GM12878 (cell line): Measurements from ENCODE around the gene SNAPC2. TPM values are rescaled to one million over a fixed set of nuclear protein-coding genes. Genes with fewer than 3 reads are reported as not detected.
A peak's percentile ranks its signal among the peaks of the same experiment; 100 is the strongest.

Experiments used
- BHLHE40 ChIP-seq, 2 experiments: fragments of 450-650 bp in 1 of 2; IDR thresholded peaks; 2 replicates each; pipeline ENCODE4 v1.6.1; 2011 to 2017; ENCODE audit warnings: low read depth in 2 of 2, borderline replicate concordance in 1 of 2, improper control_type of control experiment in 1 of 2, low read length in 1 of 2, mild to moderate bottlenecking in 1 of 2
- BRCA1 ChIP-seq: IDR thresholded peaks from 2 replicates; pipeline ENCODE4 v1.6.1; 2011; ENCODE audit warnings: low read depth, low read length, improper control_type of control experiment
- CEBPB ChIP-seq, 2 experiments: fragments of 150-350 bp in 1 of 2; IDR thresholded peaks; 2 replicates each; pipeline ENCODE4 v1.6.1; 2012 to 2014; ENCODE audit warnings: low read depth in 2 of 2, low read length in 2 of 2, borderline replicate concordance in 1 of 2, inconsistent platforms in 1 of 2
- CHD1 ChIP-seq: IDR thresholded peaks from 2 replicates; pipeline ENCODE4 v1.6.1; 2012; ENCODE audit warnings: low read depth, low read length, improper control_type of control experiment
- CREB1 ChIP-seq: IDR thresholded peaks from 2 replicates; pipeline ENCODE4 v1.6.1; 2012; ENCODE audit warnings: low read depth, mild to moderate bottlenecking, inconsistent platforms
- DPF2 ChIP-seq: fragments of 450-650 bp; IDR thresholded peaks from 2 replicates; pipeline ENCODE4 v1.6.1; 2017; ENCODE audit warnings: mild to moderate bottlenecking
- EGR1 ChIP-seq, 2 experiments: IDR thresholded peaks; 1 replicate in 1 of 2; 2 replicates in 1 of 2; pipeline ENCODE4 v1.6.1; 2011 to 2012; ENCODE audit warnings: low read depth in 2 of 2, low read length in 2 of 2, borderline replicate concordance in 1 of 2, mild to moderate bottlenecking in 1 of 2, moderate library complexity in 1 of 2
- GABPA ChIP-seq: IDR thresholded peaks from 2 replicates; pipeline ENCODE4 v1.6.1; 2014; ENCODE audit warnings: antibody characterized with exemption, low read depth, mild to moderate bottlenecking, inconsistent platforms
- GATAD2B ChIP-seq: fragments of 450-650 bp; conservative IDR thresholded peaks from 2 replicates; pipeline ENCODE4 v1.6.1; 2017; ENCODE audit warnings: low read depth, mild to moderate bottlenecking, moderate library complexity
- HSF1 ChIP-seq: fragments of 150-350 bp; IDR thresholded peaks from 2 replicates; pipeline ENCODE4 v1.6.1; 2014; ENCODE audit warnings: mild to moderate bottlenecking, low read depth, low read length
- JUNB ChIP-seq: IDR thresholded peaks from 2 replicates; pipeline ENCODE4 v1.6.1; 2016; ENCODE audit warnings: antibody characterized with exemption, mild to moderate bottlenecking
- KDM1A ChIP-seq: fragments of 200-600 bp; sonication (generic); IDR thresholded peaks from 2 replicates; pipeline ENCODE4 v1.6.1; 2016; ENCODE audit warnings: borderline replicate concordance
- MXI1 ChIP-seq: fragments of 150-350 bp; IDR thresholded peaks from 2 replicates; pipeline ENCODE4 v1.6.1; 2011; ENCODE audit warnings: low read depth, mild to moderate bottlenecking, inconsistent platforms, low read length, improper control_type of control experiment
- RB1 ChIP-seq: fragments of 450-650 bp; formaldehyde crosslinking; IDR thresholded peaks from 2 replicates; pipeline ENCODE4 v1.6.1; 2017; ENCODE audit warnings: mild to moderate bottlenecking, borderline replicate concordance
- RCOR1 ChIP-seq: conservative IDR thresholded peaks from 2 replicates; pipeline ENCODE4 v1.6.1; 2012; ENCODE audit warnings: low read depth, low read length, improper control_type of control experiment
- SKIL ChIP-seq: fragments of 450-650 bp; IDR thresholded peaks from 2 replicates; pipeline ENCODE4 v1.6.1; 2017; ENCODE audit warnings: mild to moderate bottlenecking, low read depth, inconsistent platforms; ENCODE audit not compliant: poor library complexity, severe bottlenecking
- SP1 ChIP-seq: IDR thresholded peaks from one replicate; pipeline ENCODE4 v1.6.1; 2011; ENCODE audit warnings: low read depth, low read length
- SRF ChIP-seq, 2 experiments: IDR thresholded peaks; 2 replicates each; pipeline ENCODE4 v1.6.1; 2011; ENCODE audit warnings: low read depth in 2 of 2, low read length in 2 of 2, mild to moderate bottlenecking in 1 of 2, moderate library complexity in 1 of 2
- USF2 ChIP-seq: IDR thresholded peaks from 2 replicates; pipeline ENCODE4 v1.6.1; 2011; ENCODE audit warnings: low read depth, low read length, improper control_type of control experiment, borderline replicate concordance
- ZNF274 ChIP-seq: IDR thresholded peaks from one replicate; pipeline ENCODE4 v1.8.0; 2011; ENCODE audit not compliant: insufficient read length, insufficient read depth
- polyA plus RNA-seq, 11 experiments: library from polyadenylated mRNA; depleted of rRNA in 4 of 11; unstranded in 6 of 11; stranded (reverse) in 5 of 11; fragments of >200 nt; fragmentation: Nextera tagmentation in 4 of 11; fragmentation: Illumina TruSeq in 1 of 11; extraction: Ambion mirVana in 4 of 11; extraction: Trizol in 1 of 11; gene quantifications; 1 replicate in 1 of 11; 2 replicates in 10 of 11; pipeline versions ENCODE4 v1.2.1 to v1.2.3, GENCODE V29; 2011 to 2016; ENCODE audit warnings: inconsistent platforms in 2 of 11, missing spikeins in 2 of 11, low read depth in 1 of 11
- total RNA-seq, 4 experiments: library from RNA; depleted of rRNA in 3 of 4; stranded (reverse); fragments of >200 nt in 3 of 4; fragmentation: Illumina TruSeq in 1 of 4; extraction: Trizol in 1 of 4; gene quantifications; 2 replicates each; pipeline versions ENCODE4 v1.2.1 to v1.2.3, GENCODE V29; 2013 to 2021
- TF ChIP-seq, protein P1 (sequence below): fragments of 450-650 bp; IDR thresholded peaks from 2 replicates; pipeline ENCODE4 v1.6.1; 2017; ENCODE audit warnings: antibody characterized with exemption, mild to moderate bottlenecking, moderate library complexity

SNAPC2 gene
- total and polyA plus RNA-seq, 10 of the 15 experiments (the other 5 are each of a cell fraction or from before 2014, with no cell fraction given), result 0.19 to 20.8 (median 12.6) TPM

- no peak; the same call in 1 of the 2 replicates for TF ChIP-seq GATAD2B
- no peak for TF ChIP-seq EGR1 (IDR thresholded peaks at IDR 0.05; ENCODE audit: borderline replicate concordance in 1 of 2, low read depth in 2 of 2, low read length in 2 of 2)
- peak; percentile 44 for TF ChIP-seq RB1
- peak; percentile 19 for TF ChIP-seq MXI1
- TF ChIP-seq DPF2, result no peak
- TF ChIP-seq JUNB, result no peak
- TF ChIP-seq SP1, result peak; percentile 61
- TF ChIP-seq, protein P1, sequence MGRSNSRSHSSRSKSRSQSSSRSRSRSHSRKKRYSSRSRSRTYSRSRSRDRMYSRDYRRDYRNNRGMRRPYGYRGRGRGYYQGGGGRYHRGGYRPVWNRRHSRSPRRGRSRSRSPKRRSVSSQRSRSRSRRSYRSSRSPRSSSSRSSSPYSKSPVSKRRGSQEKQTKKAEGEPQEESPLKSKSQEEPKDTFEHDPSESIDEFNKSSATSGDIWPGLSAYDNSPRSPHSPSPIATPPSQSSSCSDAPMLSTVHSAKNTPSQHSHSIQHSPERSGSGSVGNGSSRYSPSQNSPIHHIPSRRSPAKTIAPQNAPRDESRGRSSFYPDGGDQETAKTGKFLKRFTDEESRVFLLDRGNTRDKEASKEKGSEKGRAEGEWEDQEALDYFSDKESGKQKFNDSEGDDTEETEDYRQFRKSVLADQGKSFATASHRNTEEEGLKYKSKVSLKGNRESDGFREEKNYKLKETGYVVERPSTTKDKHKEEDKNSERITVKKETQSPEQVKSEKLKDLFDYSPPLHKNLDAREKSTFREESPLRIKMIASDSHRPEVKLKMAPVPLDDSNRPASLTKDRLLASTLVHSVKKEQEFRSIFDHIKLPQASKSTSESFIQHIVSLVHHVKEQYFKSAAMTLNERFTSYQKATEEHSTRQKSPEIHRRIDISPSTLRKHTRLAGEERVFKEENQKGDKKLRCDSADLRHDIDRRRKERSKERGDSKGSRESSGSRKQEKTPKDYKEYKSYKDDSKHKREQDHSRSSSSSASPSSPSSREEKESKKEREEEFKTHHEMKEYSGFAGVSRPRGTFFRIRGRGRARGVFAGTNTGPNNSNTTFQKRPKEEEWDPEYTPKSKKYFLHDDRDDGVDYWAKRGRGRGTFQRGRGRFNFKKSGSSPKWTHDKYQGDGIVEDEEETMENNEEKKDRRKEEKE, result no peak
- TF ChIP-seq SRF (IDR thresholded peaks at IDR 0.05; ENCODE audit: low read depth in 2 of 2, low read length in 2 of 2), result no peak
- TF ChIP-seq BHLHE40 (IDR thresholded peaks at IDR 0.05; ENCODE audit: borderline replicate concordance in 1 of 2, low read depth in 2 of 2, low read length in 1 of 2), result peak; percentile 88 to 94
- TF ChIP-seq GABPA, result no peak
- TF ChIP-seq SKIL, result no peak
- TF ChIP-seq ZNF274, result no peak
- TF ChIP-seq HSF1, result no peak
- 0 out of 2 replicates have a peak, but pooled peaks have one; percentile 60 for TF ChIP-seq CREB1
- TF ChIP-seq RCOR1, result no peak
- TF ChIP-seq BRCA1, result no peak
- TF ChIP-seq USF2, result no peak
- 0 out of 2 replicates have a peak, but pooled peaks have one; percentile 31 for TF ChIP-seq CHD1
- TF ChIP-seq KDM1A, result no peak
- no peak for TF ChIP-seq CEBPB (IDR thresholded peaks at IDR 0.05; ENCODE audit: borderline replicate concordance in 1 of 2, low read depth in 2 of 2, low read length in 2 of 2)
Measured at GRCh38 chr19:7903244-7904073, 16.7 kb upstream of the SNAPC2 start, which contains the start of gene MAP2K7 (continued).
